HCT116 (cell line): ENCODE results near the gene ATP5F1D.

Experiments
- ATF3 ChIP-seq: IDR thresholded peaks from 2 replicates; pipeline ENCODE4 v1.6.1; 2012
- CEBPB ChIP-seq: IDR thresholded peaks from 2 replicates; pipeline ENCODE4 v1.6.1; 2012; ENCODE audit warnings: low read depth
- CTCF ChIP-seq, 3 experiments: fragments of 200-600 bp in 1 of 3; sonication (generic) in 1 of 3; IDR thresholded peaks in 2 of 3; conservative IDR thresholded peaks in 1 of 3; 2 replicates each; pipeline ENCODE4 v1.5.1; 2012 to 2017; ENCODE audit warnings: low read depth in 2 of 3, low read length in 2 of 3, antibody characterized with exemption in 1 of 3, borderline replicate concordance in 1 of 3, control low read depth in 1 of 3, mild to moderate bottlenecking in 1 of 3, mixed read lengths in 1 of 3, mixed run types in 1 of 3, moderate library complexity in 1 of 3; ENCODE audit not compliant: insufficient read depth in 1 of 3
- POLR2A ChIP-seq: IDR thresholded peaks from 2 replicates; pipeline ENCODE4 v1.7.0; 2011; ENCODE audit warnings: borderline replicate concordance; ENCODE audit not compliant: insufficient read depth, insufficient read length; ENCODE audit errors: extremely low read depth
- POLR2AphosphoS5 ChIP-seq: IDR thresholded peaks from 2 replicates; pipeline ENCODE4 v1.6.1; 2011; ENCODE audit warnings: mild to moderate bottlenecking, low read depth, low read length, moderate library complexity
- REST ChIP-seq: IDR thresholded peaks from 2 replicates; pipeline ENCODE4 v1.6.1; 2012; ENCODE audit warnings: low read depth
- SIN3A ChIP-seq: IDR thresholded peaks from 2 replicates; pipeline ENCODE4 v1.6.1; 2012; ENCODE audit warnings: low read depth
- YY1 ChIP-seq: IDR thresholded peaks from 2 replicates; pipeline ENCODE4 v1.6.1; 2011; ENCODE audit warnings: low read length, low read depth, moderate library complexity, mild to moderate bottlenecking; ENCODE audit not compliant: insufficient replicate concordance; ENCODE audit errors: extremely low read depth
- ZBTB33 ChIP-seq: IDR thresholded peaks from 2 replicates; pipeline ENCODE4 v1.6.1; 2011; ENCODE audit warnings: mild to moderate bottlenecking, low read length, moderate library complexity; ENCODE audit not compliant: insufficient replicate concordance; ENCODE audit errors: extremely low read depth

- TF ChIP-seq POLR2A (no peak), ZBTB33 (no peak), CTCF (IDR thresholded peaks at IDR 0.05 in 2 of 3, conservative IDR thresholded peaks at IDR 0.05 in 1 of 3; ENCODE audit: borderline replicate concordance in 1 of 3, insufficient read depth in 1 of 3, low read depth in 2 of 3, low read length in 2 of 3) (no peak), REST (no peak), POLR2AphosphoS5 (no peak), YY1 (no peak), SIN3A (no peak), ATF3 (no peak), CEBPB (no peak)
Measured at GRCh38 chr19:1233115-1233667, 8.4 kb upstream of the ATP5F1D start.
